HG03520 (cell line): ENCODE measurements around the gene RTN4RL1.

Experiments
- ATAC-seq: cut with Tn5 transposase; IDR thresholded peaks from one replicate; pipeline ENCODE4 v1.9.1; 2021; ENCODE audit warnings: mild to moderate bottlenecking, moderate library complexity; ENCODE audit not compliant: unreplicated experiment

The RTN4RL1 gene

DNA sequence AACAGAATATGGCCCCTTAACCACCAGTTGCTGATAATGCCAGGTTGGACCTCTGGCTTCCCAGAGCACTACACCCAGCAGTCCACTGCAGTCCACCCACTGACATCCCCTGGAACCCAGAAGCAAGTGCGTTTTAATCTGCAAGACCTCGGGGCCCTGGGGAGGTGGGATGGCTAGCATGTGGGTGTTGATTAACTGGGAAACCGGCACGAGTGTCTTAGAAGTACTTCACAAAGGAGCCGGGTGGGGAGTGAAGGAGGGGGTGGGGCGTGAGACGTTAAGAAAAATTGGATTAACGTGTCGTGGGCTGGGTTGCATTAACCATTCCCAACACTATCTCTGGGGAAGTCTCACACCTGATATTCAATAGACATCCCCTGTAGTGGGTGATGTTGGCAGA, 23.7 kb upstream of the RTN4RL1 start:
- ATAC-seq, result no peak

DNA sequence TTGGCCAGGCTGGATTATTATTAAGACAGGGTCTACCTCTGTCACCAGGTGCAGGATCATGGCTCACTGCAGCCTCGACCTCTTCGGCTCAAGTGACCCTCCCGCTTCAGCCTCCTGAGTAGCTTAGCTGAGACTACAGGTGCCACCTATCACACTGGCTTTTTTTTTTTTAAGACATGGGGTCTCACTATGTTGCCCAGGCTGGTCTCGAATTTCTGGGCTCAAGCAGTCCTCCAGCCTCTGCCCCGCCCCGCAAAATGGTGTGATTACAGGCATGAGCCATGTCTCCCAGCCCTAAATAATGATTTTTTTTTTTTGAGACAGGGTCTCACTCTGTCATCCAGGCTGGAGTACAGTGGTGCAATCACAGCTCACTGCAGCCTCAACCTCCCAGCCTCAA, 22.5 kb upstream of the RTN4RL1 start:
- ATAC-seq, result no peak

DNA sequence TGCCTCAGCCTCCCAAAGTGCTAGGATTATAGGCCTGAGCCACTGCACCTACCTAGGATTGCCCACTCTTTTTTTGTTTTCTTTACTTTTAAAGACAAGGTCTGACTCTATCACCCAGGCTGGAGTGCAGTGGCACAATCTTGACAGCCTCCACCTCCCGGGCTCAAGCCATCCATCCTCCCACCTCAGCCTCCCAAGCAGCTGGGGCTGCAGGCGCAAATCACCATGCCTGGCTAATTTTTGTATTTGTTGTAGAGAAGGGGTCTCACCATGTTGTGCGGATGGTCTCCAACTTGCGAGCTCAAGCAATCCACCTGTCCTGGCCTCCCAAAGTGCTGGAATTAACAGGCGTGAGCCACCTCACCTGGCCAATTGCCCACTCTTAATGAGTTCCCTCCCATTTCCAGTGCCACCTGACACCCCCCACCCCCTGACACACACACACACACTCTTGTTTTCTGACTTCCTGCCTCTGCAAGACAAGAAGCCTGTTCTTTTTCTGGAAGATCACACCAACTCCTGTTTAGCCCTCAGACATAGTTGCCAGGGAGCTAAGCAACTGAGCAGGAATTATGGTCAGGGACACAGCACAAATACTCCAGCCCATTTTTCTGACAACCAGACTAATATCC, 19.2 kb upstream of the RTN4RL1 start:
- no peak for ATAC-seq

DNA sequence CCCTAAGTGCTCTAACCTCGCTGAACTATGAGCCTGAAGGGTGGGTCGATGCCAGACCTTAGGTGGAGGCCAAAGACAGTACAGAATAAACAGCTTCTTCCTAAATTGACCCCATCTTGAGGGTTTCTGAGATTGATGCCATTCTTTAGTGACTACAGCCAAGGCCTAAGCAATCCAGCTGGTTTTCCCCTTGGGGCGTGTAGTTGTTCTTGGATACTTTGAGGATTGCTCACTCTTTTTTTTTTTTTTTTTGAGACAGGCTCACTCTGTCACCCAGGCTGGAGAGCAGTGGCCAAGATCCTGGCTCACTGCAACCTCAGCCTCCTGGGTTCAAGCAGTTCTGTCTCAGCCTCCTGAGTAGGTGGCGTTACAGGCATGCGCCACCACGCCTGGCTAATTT, 18.7 kb upstream of the RTN4RL1 start:
- ATAC-seq, result no peak

DNA sequence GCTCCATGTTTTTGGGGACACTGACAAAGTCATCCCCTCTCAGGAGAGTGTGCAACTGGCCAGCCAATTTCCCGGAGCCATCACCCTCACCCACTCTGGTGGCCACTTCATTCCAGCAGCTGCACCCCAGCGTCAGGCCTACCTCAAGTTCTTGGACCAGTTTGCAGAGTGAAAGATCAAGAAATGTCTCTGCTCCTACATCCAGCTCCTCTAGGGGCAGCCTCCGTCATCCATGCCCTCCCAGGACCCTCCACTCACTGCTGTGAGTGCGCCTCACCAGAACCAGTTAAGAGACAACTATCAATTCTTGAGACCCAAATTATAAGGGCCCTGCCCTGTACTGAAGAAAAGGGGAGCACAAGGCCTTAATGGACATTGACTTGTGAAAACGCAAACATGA, 17.8 kb upstream of the RTN4RL1 start:
- no peak for ATAC-seq

DNA sequence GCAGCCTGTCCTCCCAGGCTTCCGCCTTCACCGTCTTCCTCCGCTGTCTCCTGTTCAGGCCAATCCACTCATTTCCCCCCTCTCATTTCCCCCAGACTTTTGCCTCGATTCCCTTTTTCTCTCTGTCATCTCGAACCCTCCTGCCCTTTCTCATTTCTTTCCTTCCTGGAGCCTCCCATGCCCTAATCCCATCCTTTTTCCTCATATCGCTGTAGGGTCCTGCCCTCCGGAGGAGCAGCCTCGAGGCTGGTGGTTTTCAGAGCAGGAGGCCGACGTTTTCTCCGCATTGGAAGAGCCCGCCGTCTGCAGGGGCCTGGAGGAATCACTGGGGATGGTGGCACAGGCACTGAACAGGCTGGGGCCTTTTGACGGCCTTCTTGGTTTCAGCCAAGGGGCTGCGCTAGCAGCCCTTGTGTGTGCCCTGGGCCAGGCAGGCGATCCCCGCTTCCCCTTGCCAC, 17.3 kb upstream of the RTN4RL1 start:
- ATAC-seq, result no peak

DNA sequence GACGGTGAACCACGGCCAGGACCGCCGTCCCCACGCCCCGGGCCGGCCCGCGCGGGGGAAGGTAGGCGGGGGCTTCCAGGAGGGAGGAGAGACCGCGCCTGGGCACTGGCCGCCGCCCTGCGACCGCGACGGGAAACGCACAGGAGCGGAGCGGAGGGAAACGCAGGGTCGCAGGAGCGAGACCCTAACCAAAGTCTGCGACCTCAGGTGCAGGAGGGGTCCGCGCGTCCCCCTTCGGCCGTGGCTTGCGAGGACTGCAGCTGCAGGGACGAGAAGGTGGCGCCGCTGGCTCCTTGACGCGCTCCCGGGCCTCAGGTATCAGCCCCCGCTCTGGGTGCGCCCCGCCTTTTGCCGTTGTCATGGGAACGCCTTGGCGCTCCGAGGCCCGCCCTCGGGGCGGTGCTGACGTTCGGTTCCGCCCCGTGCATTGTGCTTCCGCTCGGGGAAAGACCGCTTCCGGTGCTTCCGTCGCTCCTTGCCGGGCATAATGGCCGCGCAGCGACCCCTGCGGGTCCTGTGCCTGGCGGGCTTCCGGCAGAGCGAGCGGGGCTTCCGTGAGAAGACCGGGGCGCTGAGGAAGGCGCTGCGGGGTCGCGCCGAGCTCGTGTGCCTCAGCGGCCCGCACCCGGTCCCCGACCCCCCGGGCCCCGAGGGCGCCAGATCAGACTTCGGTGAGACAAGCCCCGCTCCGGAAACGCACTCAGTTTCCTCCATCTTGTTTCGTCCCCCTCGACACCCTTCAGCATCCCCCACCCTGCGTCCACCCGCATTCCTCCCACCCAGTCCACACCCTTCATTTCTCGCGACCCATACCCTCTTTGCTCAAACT, 16.6 kb upstream of the RTN4RL1 start, which contains the start of gene OVCA2:
OVCA2 (plus strand) TSS at position 462 of the 829 bp plus-strand sequence; CDS start at position 488, 26 bp downstream.
- ATAC-seq, result peak; percentile 83

DNA sequence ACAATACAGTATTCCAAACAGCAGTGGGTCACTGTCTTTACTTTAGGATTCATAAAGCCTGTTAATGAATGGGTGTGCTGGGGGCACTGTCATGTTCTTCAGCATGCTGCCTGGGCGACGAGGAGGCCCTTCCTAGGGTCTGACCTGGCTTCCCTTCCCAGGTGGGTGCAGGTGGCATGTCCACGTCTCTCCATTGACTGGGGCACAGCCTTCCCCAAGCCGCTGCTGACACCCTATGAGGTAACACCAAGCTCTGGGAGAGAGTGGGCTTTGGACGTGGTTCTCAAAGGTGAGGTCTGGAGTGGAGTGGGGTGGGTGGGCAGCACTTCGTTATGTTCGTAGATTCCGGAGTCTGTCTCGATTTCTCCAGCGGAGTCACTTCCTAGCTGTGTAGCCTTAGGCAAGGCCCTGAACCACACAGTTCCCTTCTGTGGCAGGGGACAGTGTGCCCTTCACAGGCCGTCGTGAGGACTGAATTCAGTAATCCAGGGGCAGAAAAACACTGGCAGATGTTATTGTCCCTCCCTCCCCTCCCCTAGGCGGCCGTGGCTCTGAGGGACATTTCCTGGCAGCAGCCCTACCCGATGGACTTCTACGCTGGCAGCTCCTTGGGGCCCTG, 15.9 kb upstream of the RTN4RL1 start:
- ATAC-seq, result no peak

DNA sequence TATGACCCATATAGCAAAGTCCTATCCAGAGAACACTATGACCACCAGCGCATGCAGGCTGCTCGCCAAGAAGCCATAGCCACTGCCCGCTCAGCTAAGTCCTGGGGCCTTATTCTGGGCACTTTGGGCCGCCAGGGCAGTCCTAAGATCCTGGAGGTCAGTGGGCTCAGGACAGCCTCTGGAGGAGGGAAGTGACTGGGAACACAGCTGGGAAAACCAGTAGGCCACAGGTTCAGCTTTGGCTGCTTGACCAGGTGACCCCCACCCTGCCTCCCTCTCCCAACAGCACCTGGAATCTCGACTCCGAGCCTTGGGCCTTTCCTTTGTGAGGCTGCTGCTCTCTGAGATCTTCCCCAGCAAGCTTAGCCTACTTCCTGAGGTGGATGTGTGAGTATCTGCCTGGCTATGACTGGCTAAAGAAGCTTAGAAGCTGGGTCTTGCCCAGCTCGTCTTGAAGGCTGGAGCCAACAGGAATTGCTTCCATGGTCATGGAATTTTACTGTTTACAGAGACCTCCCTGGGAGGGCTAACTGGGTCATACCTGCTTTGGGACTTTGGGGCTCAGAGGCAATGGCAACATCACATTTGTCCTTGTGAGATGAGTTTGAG, 15.2 kb upstream of the RTN4RL1 start:
- ATAC-seq, result no peak

DNA sequence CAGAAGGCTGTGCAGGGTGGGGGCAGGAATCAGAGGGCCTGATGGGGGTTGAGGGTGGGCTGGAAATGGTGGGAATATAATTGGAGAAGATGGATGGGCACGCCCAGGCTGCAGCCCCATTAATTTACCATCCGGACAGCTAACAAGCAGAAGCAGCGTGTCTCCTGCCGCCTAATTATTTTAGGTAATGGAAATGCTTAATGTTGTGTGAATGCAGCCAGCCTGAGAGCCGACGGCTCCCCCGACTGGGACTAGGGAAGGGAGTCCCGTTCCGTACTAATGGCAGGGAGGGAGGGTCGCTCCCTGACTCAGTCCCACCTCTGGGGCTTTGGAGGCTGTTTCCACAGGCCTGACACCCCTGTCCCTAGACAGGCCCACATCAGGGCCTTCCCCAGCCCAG, 12.0 kb upstream of the RTN4RL1 start:
- no peak for ATAC-seq

DNA sequence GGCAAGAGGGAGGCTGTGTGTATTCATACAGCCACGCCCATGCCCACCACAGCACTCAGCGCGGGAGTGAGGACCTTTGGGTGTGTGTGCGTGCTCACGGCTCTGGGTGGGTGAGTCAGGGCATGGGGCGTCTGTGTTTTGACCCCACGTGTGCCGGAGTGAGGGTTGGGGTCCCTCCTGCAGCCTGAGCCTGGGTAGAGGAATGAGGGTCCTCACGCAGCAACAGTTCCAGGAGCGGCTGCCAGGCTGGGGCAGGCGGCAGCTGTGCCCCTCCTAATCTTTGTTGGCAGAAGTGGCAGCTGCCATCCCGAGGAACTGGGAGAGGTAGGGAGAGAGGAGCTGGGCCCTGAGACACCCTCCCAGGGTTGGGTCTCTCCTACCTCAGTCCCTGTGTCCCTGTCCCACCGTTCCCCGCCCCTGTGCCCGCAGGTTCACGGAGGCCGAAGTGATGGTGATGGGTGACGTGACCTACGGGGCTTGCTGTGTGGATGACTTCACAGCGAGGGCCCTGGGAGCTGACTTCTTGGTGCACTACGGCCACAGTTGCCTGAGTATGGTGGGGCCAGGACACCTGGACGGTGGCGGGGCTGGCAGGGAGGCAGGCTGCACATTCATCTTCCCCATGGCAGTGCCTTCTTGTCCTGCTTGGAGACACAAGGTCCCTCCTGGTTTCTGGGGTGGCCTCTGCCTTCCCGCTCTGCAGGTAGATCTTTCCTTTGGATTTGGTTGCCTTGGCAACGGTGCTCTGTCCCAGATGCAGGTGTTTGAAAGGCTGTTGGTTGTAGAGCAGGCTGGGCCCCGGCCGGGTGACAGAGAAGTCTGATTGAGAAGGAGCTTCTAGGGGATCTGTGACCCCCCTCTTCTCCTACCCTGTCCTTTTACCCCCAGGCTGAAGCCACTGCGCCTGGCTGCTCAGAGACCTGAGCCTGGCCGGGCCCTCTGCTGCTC, 10.7 kb upstream of the RTN4RL1 start:
- ATAC-seq, result no peak

DNA sequence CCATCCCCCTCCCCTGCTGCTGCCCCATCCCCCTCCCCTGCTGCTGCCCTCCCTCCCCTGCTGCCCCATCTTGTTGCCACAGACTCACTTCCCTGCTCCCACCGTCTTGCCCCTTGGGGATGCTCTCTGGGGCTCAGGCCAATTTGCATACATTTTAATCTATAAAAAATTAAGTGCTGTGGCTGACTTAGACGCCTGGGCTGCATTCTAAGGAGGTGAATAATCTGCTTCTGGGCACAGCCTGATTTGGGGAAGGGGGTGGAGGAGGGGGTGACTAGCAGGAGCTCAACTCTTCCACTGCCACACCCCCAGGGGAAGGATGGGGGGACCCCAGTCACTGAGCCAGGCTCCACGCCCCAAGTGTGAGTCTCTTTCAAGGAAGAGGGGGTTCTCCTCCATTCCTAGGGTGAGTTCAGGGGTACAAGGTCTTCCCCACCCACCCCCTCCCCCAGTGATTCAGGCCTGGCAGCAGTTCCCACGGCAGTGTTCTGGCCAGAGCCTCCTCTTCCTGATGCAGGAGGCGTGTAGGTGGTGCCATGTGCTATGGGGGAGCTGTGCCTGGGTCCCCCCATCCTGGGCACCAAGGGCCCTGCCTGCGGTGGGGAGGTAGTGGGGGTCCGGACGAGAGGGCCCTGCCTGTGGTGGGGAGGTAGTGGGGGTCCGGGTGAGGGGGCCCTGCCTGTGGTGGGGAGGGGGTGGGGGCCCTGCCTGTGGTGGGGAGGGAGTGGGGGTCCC, 9.8 kb upstream of the RTN4RL1 start:
- ATAC-seq, result no peak

DNA sequence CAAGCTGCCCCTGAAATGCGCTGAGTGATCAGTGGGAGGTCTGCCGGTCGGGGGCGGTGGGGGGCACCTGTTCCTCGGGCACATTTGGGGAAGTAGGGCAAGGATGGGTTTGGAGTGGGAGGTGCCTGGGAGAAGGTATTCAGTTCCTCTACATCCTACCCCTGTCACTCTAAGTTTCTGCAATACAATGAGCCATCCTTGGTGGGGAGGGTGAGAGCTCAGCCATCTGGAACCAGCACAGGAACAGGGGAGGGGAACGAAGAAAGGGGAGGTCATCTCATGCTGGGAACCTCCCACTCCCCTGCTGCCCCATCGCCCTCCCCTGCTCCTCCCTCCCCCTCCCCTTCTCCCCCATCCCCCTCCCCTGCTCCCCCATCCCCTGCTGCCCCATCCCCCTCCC, 9.0 kb upstream of the RTN4RL1 start:
- no peak for ATAC-seq

DNA sequence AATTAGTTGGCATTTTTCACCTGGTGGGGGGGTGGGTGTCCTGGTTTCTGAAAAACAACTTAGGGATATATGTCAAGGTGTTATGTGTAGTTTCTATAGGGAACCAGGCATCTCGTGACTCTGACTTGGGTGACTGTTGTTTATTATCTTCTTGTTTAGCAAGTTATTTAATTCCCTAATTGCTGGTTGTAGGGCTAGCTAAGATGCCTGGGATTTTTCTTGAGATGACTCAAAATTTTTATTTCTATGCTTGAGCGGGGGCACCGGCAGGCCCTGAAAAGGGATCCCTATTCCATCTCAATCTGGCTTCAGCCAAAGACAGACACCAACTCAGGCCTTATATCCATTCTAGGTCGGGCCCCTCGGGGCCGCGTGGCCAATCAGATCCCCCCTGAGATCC, 8.0 kb upstream of the RTN4RL1 start:
- ATAC-seq, result no peak

DNA sequence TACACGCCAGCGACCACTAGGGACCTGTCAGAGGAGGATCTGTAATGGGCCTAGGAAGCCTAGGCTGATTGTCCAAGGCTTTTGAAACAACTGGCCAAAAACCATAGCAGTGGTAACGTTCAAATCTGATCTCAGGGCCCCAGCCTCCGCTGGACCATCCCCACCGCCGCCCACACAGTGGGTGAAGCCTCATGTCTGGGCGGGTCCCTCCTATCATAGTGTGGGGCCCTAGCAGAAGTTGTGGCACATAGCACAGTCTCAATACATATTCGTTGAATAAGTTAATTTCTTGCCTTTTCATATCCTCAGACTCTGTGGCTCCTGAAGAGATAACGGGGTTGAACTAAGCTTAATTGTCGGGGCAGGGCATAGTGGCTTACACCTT, 5.6 kb upstream of the RTN4RL1 start:
- ATAC-seq, result peak; percentile 16

DNA sequence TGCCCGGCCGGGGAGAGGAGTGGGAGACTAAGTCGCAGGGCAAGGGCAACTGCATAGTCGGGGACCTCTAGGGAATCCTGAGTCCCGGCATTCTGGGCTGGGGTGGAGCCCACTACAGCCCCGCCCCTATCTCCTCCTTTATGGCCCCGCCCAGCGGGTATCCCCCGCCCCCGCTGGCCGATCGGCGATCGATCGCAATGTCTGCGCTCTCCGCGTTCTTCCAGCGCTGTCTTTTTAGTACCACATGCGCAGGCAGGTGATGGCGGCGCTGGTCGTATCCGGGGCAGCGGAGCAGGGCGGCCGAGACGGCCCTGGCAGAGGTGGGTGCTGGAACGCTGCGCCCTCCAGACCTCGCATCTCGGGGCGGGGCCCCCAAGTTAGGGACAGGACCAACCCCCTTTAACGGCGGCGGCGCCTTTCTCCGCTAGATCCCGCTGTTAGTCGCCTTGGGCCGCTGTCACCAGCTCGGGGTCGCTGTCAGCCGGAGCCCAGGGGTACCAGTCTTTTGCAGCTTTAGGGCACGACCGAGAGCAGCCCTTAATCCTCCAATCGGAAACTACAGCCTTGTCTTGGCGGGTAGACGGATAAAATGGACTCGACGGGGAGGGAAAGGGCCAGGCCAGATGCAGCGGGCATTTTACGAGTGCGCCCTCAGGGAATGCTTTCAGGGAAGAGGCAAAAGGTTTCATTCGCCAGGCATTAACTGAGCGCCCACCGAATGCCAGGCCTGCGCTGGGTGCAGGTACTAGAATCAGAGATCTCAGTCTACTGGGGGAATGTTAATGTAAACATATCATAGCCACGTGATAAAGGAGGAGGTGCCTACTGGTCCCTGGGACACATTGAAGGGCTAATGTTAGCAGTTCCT, 5.0 kb upstream of the RTN4RL1 start, which contains the start of gene DPH1:
DPH1 (plus strand) TSS at position 243 of the 868 bp plus-strand sequence; CDS start at position 260, 17 bp downstream.
- ATAC-seq, result peak; percentile 58

DNA sequence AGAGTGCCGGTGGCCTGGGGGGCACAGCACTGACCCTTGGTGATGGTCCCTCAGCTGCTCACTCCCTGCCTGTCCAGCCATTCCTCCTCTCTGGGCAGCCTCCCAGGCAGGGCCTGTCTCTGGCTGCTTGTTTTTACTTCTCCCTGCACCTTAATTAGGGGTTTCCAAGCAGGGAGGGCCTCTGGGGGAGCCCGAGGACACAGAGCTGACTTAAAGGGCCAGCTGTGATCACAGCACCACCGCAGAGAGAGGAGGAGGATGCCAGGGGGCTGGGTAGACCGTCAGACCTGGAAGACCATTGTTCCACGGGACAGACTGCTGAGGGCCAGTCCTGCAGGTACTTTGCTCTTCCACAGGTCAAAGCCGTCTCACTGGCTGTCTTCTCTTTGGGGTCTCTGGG, 3.6 kb upstream of the RTN4RL1 start:
- ATAC-seq, result no peak

DNA sequence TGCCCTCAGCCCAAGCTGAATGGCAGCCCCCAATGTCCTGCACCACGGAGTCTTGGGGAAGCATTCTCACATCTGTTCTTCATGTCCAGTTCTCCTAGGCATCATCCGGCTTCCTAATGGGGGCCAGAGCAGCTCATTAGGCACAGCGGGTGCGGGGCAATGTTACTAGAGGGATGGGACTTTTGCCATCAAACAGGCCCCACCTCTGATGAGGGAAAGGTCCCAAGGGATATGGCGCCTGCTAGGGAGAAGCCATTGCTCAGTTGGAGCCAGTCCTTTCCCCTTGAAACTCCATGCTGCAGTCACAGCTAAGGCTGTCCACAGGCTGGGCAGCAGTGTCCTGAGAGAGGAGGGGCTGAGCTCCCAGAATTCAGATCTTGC, 3.1 kb upstream of the RTN4RL1 start:
- no peak for ATAC-seq
